Measurements from ENCODE around the gene COL3A1. TPM values are rescaled to one million over a fixed set of nuclear protein-coding genes. Genes with fewer than 3 reads are reported as not detected.

Gene COL3A1
- total and polyA plus RNA-seq, 4 experiments from 2014 or later = not detected

DNA sequence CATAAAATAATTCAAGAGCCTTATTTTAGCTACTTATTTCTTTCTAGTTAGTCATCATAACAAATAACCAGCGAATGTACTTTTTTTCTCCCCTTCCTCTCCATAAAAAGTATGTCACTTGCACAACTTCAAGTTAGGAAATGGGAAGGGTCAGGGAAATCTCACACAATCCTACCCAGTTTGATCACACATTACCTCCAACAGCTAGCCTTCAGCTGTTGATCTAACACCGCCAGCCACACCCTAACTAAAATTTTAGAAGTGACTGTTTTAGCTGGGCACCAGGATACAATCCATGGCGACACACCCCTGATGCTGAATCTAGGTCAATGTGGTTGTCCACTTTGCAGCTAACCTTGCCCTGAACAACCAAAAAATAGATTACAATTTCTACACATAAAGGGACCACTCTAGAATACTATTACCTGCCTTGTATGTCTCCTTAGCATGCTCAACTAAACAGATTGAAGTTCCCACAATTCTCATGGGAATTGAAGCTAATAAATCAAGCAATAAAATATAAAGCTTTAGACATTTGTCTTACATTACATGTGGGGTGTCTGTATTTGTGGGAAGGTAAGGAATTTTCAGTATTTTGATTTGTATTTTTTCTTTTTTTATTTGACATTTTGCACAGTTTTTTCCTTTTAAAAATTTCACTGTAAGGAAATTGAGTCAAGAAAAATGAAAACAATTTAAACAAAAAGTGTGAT, 7.3 kb upstream of the COL3A1 start:
- Mint-ChIP-seq H3K27me3 (no peaks in the 10 kb centered on the region), H3K9me3 (no peaks in the 10 kb centered on the region), H3K4me1 (no peaks in the 10 kb centered on the region), H3K36me3 (no peaks in the 10 kb centered on the region), H3K27ac (no peak overlapping the region), H3K4me3 (no peak overlapping the region)
- POLR2A ChIA-PET (ENCODE audit: partially characterized antibody) = no interaction called here
- CTCF ChIA-PET (ENCODE audit: partially characterized antibody) = no interaction called here
- no peak overlapping the region for H3K4me3 ChIP-seq (ENCODE audit: low read length in 2 of 2)
- DNase-seq = no peak
- H3K9me3 ChIP-seq (ENCODE audit: control insufficient read depth in 1 of 2, low read length in 2 of 2) = no peaks in the 10 kb centered on the region
- H3K4me1 ChIP-seq (ENCODE audit: insufficient read depth, low read length) = no peaks in the 10 kb centered on the region
- no peaks in the 10 kb centered on the region for H3K27me3 ChIP-seq (ENCODE audit: insufficient read depth, low read length)
- intact Hi-C loops (cut with micrococcal nuclease) = no loop called here
- H3K36me3 ChIP-seq (ENCODE audit: insufficient read depth, low read length) = no peaks in the 10 kb centered on the region
- no peak overlapping the region for H3K27ac ChIP-seq (ENCODE audit: low read depth, low read length)

DNA sequence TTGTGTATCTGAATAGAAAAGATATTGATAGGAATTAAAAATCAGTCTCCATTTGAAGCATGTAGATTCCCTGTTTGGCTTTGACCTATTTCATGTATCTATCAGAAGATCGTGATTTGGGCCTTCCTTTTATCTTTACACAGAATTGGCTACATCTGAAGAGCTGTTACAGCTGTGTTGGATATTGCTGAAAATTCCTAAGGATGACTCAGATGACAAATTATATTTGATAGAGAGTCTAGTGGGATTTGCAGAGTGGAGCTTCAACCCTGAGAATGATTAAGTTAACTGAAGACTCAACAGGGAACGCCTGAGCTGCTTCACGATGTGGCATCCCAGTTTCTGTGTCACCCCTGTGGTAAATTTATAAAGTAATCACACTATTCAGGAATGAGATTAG, 4.9 kb upstream of the COL3A1 start:
- ChIA-PET CTCF (ENCODE audit: partially characterized antibody) (no interaction called here), POLR2A (ENCODE audit: partially characterized antibody) (interaction anchor here (0.8 kb wide), 1 partner anchor 9 kb away, joined by 3 read pairs; no protein-coding TSS in a partner anchor)

DNA sequence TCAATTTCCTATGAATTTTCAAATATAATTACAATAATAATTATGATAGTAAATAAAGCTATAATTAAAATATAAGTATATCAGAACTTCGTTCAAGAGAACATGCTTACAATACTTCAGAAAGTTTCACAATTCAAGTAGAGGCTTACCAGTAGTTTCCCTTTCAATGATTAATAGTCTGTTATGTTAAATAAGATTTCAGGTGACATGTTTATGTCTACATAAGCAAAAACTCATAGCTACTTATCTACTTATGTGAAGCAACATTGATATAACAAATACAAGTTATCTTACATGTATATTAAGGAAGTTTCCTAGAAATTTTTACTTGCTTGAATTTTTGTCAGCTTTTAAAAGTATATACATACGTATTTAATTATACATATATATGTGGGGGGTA, 4.5 kb upstream of the COL3A1 start:
- Histone ChIP-seq H3K9me3 (ENCODE audit: control insufficient read depth in 1 of 2, low read length in 2 of 2) (no peaks in the 10 kb centered on the region), H3K27ac (ENCODE audit: low read depth, low read length) (no peak overlapping the region), H3K27me3 (ENCODE audit: insufficient read depth, low read length) (no peaks in the 10 kb centered on the region), H3K4me3 (ENCODE audit: low read length in 2 of 2) (no peak overlapping the region), H3K36me3 (ENCODE audit: insufficient read depth, low read length) (no peaks in the 10 kb centered on the region), H3K4me1 (ENCODE audit: insufficient read depth, low read length) (no peaks in the 10 kb centered on the region)
- Mint-ChIP-seq H3K9me3 (no peaks in the 10 kb centered on the region), H3K4me1 (no peaks in the 10 kb centered on the region), H3K27me3 (peaks cover 0 to 2% of the 10 kb centered on the region in 2 donors), H3K4me3 (no peak overlapping the region), H3K36me3 (no peaks in the 10 kb centered on the region), H3K27ac (no peak overlapping the region)
- CTCF ChIA-PET (ENCODE audit: partially characterized antibody) = no interaction called here
- no peak for DNase-seq
- POLR2A ChIA-PET (ENCODE audit: partially characterized antibody) = interaction anchor here (0.8 kb wide), 1 partner anchor 9 kb away, joined by 3 read pairs; no protein-coding TSS in a partner anchor
- intact Hi-C loops (cut with micrococcal nuclease) = no loop called here

More for the DNA sequence above, 4.9 kb upstream of the COL3A1 start:
- intact Hi-C loops (cut with micrococcal nuclease) = no loop called here
- H3K4me1 ChIP-seq (ENCODE audit: insufficient read depth, low read length) = no peaks in the 10 kb centered on the region
- no peak for DNase-seq
- no peak overlapping the region for H3K27ac ChIP-seq (ENCODE audit: low read depth, low read length)
- H3K27me3 ChIP-seq (ENCODE audit: insufficient read depth, low read length) = no peaks in the 10 kb centered on the region
- H3K27me3 Mint-ChIP-seq = peaks cover 0 to 2% of the 10 kb centered on the region in 2 donors
- H3K36me3 Mint-ChIP-seq = no peaks in the 10 kb centered on the region
- H3K4me3 ChIP-seq (ENCODE audit: low read length in 2 of 2) = no peak overlapping the region
- no peaks in the 10 kb centered on the region for H3K36me3 ChIP-seq (ENCODE audit: insufficient read depth, low read length)
- no peaks in the 10 kb centered on the region for H3K4me1 Mint-ChIP-seq
- no peak overlapping the region for H3K4me3 Mint-ChIP-seq
- no peaks in the 10 kb centered on the region for H3K9me3 Mint-ChIP-seq
- no peaks in the 10 kb centered on the region for H3K9me3 ChIP-seq (ENCODE audit: control insufficient read depth in 1 of 2, low read length in 2 of 2)
- H3K27ac Mint-ChIP-seq = no peak overlapping the region

DNA sequence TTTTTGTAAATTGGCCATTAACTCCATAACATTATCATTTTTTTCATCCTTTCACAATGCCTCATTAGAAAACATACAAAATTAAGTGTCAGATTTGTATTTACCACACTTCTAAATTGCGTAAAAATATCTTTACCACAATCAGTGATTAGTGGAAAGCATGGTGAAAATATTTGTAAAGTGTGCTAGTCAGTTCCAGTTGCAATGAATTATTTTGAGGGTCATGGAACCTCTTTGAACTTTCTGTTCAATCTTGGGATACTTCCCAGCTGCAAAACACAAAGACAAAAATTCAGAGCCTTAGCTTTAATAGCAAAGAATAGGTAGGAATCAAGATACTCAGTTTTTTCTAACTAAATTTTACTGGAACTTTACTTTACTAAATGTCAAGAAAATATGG, 4.0 kb upstream of the COL3A1 start:
- POLR2A ChIA-PET (ENCODE audit: partially characterized antibody) = no interaction called here
- no peak for DNase-seq
- H3K9me3 Mint-ChIP-seq = no peaks in the 10 kb centered on the region
- CTCF ChIA-PET (ENCODE audit: partially characterized antibody) = no interaction called here
- no peaks in the 10 kb centered on the region for H3K36me3 Mint-ChIP-seq
- H3K27me3 Mint-ChIP-seq = peaks cover 0 to 2% of the 10 kb centered on the region in 2 donors
- no peak overlapping the region for H3K27ac ChIP-seq (ENCODE audit: low read depth, low read length)
- no peak overlapping the region for H3K4me3 Mint-ChIP-seq
- intact Hi-C loops (cut with micrococcal nuclease) = no loop called here
- no peaks in the 10 kb centered on the region for H3K4me1 Mint-ChIP-seq
- H3K4me1 ChIP-seq (ENCODE audit: insufficient read depth, low read length) = no peaks in the 10 kb centered on the region
- no peak overlapping the region for H3K4me3 ChIP-seq (ENCODE audit: low read length in 2 of 2)
- H3K9me3 ChIP-seq (ENCODE audit: control insufficient read depth in 1 of 2, low read length in 2 of 2) = no peaks in the 10 kb centered on the region
- H3K27me3 ChIP-seq (ENCODE audit: insufficient read depth, low read length) = no peaks in the 10 kb centered on the region
- H3K36me3 ChIP-seq (ENCODE audit: insufficient read depth, low read length) = no peaks in the 10 kb centered on the region
- no peak overlapping the region for H3K27ac Mint-ChIP-seq

DNA sequence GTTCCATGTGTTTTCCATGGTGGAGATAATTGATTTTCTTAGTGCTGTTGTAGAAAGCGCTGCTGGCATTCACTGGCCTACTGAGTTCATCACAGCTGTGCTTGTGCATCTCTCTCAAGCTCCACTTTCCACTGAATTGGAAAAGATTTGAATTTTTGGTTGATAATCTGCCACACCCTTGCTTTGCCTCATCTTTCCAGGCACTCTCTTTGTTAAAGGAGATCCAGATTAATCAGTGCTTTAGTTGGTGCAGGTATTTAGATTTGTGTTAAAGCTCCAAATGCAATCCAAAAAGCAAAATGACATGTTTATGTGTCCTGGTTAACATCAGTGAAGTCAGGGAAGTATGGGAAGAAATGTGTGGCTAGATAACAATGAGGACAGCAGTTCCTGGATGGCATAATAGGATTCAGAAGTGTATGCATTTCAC, 2.7 kb upstream of the COL3A1 start:
- Histone ChIP-seq H3K4me1 (ENCODE audit: insufficient read depth, low read length) (no peaks in the 10 kb centered on the region), H3K36me3 (ENCODE audit: insufficient read depth, low read length) (no peaks in the 10 kb centered on the region), H3K27me3 (ENCODE audit: insufficient read depth, low read length) (no peaks in the 10 kb centered on the region), H3K27ac (ENCODE audit: low read depth, low read length) (no peak overlapping the region), H3K4me3 (ENCODE audit: low read length in 2 of 2) (no peak overlapping the region), H3K9me3 (ENCODE audit: control insufficient read depth in 1 of 2, low read length in 2 of 2) (no peaks in the 10 kb centered on the region)
- no peak overlapping the region for H3K4me3 Mint-ChIP-seq
- POLR2A ChIA-PET (ENCODE audit: partially characterized antibody) = no interaction called here
- H3K27ac Mint-ChIP-seq = no peak overlapping the region
- H3K9me3 Mint-ChIP-seq = no peaks in the 10 kb centered on the region
- CTCF ChIA-PET (ENCODE audit: partially characterized antibody) = interaction anchor here (0.9 kb wide), 1 partner anchor 11 kb away, joined by 3 read pairs; no protein-coding TSS in a partner anchor
- no peaks in the 10 kb centered on the region for H3K36me3 Mint-ChIP-seq
- intact Hi-C loops (cut with micrococcal nuclease) = no loop called here
- peaks cover 0 to 2% of the 10 kb centered on the region in 2 donors for H3K27me3 Mint-ChIP-seq
- H3K4me1 Mint-ChIP-seq = no peaks in the 10 kb centered on the region
- DNase-seq = no peak

DNA sequence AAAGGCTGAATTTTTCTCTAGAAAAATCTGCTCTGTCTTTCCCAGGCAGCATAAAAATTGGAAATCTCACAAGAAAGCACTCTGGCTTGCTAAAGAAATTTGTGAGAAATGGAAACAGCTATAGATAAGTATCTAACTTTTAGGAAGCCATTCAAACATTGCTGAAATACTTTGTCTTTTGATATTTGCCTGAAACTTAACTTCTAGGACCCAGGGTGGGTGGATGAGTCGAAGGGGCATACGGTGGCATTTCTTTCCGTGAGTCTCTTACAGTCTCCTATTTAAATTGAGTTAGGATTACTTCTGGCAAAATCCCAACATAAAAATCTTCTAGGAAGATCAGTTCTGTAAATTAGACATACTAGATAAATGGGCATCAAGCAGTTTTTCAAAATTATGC, 532 bp upstream of the COL3A1 start:
- DNase-seq = no peak
- CTCF ChIA-PET (ENCODE audit: partially characterized antibody) = no interaction called here
- POLR2A ChIA-PET (ENCODE audit: partially characterized antibody) = no interaction called here

DNA sequence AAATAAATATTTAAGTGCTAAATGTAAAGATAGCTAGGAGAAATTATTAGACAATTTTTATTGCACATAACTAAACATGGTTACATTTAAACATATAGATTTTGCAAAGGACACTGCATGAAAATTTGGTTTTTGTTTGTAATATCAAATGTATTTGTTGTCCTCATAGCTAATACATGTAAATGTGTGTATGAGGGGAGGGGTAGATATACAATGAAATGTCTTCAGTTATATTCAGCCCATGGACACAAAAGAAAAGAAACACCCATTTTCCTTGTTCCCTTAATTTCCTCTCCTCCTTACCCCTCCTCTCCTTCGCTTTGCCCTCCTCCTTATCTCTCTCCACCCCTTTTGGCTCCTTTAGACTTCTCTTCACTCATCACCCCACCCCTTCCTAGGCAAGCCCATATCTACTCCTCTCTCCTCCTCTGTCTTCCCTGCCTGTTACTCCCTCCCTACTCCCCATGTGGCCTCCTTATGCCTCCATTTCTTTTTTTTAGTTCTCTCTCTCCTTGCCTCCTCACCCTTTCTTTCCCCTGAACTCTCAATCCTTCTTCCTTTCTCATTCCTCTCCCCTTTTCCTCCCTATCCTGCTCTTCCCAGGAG, 1.4 kb downstream of the COL3A1 start:
- no peak for DNase-seq
- Mint-ChIP-seq H3K9me3 (no peaks in the 10 kb centered on the region), H3K27me3 (peaks cover 0 to 2% of the 10 kb centered on the region in 2 donors), H3K36me3 (no peaks in the 10 kb centered on the region), H3K27ac (no peak overlapping the region), H3K4me1 (peaks cover 0 to 7% (median 4%) of the 10 kb centered on the region in 4 donors), H3K4me3 (no peak overlapping the region)
- no peaks in the 10 kb centered on the region for H3K4me1 ChIP-seq (ENCODE audit: insufficient read depth, low read length)
- CTCF ChIA-PET (ENCODE audit: partially characterized antibody) = no interaction called here
- H3K27ac ChIP-seq (ENCODE audit: low read depth, low read length) = no peak overlapping the region
- no peaks in the 10 kb centered on the region for H3K9me3 ChIP-seq (ENCODE audit: control insufficient read depth in 1 of 2, low read length in 2 of 2)
- intact Hi-C loops (cut with micrococcal nuclease) = no loop called here
- H3K27me3 ChIP-seq (ENCODE audit: insufficient read depth, low read length) = no peaks in the 10 kb centered on the region
- H3K4me3 ChIP-seq (ENCODE audit: low read length in 2 of 2) = no peak overlapping the region
- H3K36me3 ChIP-seq (ENCODE audit: insufficient read depth, low read length) = no peaks in the 10 kb centered on the region
- POLR2A ChIA-PET (ENCODE audit: partially characterized antibody) = no interaction called here

More for the DNA sequence above, 532 bp upstream of the COL3A1 start:
- Histone ChIP-seq H3K4me3 (ENCODE audit: low read length in 2 of 2) (no peak overlapping the region), H3K36me3 (ENCODE audit: insufficient read depth, low read length) (no peaks in the 10 kb centered on the region), H3K27me3 (ENCODE audit: insufficient read depth, low read length) (no peaks in the 10 kb centered on the region), H3K9me3 (ENCODE audit: control insufficient read depth in 1 of 2, low read length in 2 of 2) (no peaks in the 10 kb centered on the region), H3K27ac (ENCODE audit: low read depth, low read length) (no peak overlapping the region), H3K4me1 (ENCODE audit: insufficient read depth, low read length) (no peaks in the 10 kb centered on the region)
- Mint-ChIP-seq H3K4me3 (no peak overlapping the region), H3K4me1 (peaks cover 0 to 3% (median under 1%) of the 10 kb centered on the region in 4 donors), H3K9me3 (no peaks in the 10 kb centered on the region), H3K27me3 (peaks cover 0 to 2% of the 10 kb centered on the region in 2 donors), H3K36me3 (no peaks in the 10 kb centered on the region), H3K27ac (no peak overlapping the region)
- intact Hi-C loops (cut with micrococcal nuclease) = no loop called here
